NCI-H1694 treated with DMSO at 0.1 percent for 48 hours (cell line): Measurements from ENCODE around the gene CXorf49.
"Not testable (repeated sequence)": the region's sequence is repeated elsewhere in the genome, so short reads cannot be mapped to it uniquely, and the experiment has no call there.

Experiments used
- DNase-seq: peaks from one replicate; lab custom pipeline; 2025; lab: John Stamatoyannopoulos, UW

CXorf49 gene

DNA sequence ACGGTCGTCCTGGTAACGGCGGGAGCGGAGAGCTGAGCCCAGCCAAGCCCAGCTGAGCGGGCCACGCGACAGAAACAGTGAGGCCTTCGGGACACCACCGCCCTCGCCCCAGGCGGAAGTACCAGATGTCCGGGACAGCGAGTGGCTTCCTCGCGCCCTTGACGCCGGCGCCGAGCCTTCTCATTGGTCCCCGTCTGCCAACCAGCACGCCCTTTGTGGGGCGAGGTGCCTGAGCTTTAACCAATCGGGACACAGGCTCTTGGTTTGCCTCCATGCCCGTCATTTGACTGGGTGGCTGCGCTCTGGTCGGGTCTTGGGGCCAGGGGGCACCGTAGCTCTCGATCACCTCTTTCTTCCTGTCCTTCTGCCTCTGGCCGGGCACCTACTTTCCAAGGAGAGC, at the start of gene CXorf49:
Gene CXorf49, minus strand, starts transcription at position 101 of the 400 bp plus-strand sequence. CDS start 134 bp downstream, outside the sequence.
- DNase-seq: not testable (repeated sequence)

DNA sequence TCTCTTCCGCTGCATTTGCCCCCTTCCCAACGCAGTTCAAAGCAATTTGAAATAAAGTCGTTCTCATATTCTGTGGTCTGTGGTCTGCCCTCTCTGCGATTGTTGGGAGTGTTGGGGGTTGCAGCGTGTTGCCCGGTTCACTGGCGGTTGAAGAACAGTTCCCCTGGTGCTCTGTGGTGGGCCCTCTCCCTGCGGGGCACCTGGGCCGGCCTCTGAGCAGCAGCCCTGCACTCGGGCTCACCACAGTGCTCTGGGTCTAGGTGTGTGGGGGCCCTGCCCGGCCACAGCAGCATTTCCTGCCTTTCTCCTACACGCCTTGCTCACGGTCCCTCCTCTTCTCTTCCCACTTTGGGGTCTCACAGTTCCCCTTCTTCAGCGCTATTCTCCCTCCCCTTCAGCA, 49.0 kb upstream of the CXorf49 start:
- not testable (repeated sequence) for DNase-seq

GRCh38 chrX:71765613-71766012, 47.5 kb upstream of the CXorf49 start:
- not testable (repeated sequence) for DNase-seq

DNA sequence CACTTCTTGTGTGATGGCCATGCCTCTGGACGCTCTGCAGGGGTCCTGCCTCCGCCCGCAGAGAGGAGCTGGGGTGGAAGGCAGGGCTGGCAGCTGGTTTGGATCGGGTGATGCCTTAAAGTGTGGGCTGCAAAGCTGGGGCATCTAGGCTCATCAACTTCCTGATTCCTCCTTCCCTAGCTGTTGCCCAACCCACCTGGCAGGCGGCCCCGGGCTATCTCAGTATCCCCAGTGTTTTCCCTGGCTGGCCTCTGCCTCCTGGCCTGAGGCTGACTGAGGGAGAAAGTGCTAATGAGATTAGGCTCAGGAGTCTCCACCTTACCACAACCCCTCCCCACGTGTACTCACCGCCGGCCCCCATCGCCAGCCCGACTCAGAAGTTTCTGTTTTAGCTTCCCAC, 46.7 kb upstream of the CXorf49 start:
- DNase-seq: not testable (repeated sequence)

DNA sequence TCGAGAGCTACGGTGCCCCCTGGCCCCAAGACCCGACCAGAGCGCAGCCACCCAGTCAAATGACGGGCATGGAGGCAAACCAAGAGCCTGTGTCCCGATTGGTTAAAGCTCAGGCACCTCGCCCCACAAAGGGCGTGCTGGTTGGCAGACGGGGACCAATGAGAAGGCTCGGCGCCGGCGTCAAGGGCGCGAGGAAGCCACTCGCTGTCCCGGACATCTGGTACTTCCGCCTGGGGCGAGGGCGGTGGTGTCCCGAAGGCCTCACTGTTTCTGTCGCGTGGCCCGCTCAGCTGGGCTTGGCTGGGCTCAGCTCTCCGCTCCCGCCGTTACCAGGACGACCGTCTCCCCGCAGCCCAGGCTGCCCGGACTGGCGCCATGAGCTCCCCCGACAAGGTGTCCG, 45.0 kb upstream of the CXorf49 start, which contains the start of gene CXorf49B:
Gene CXorf49B, plus strand, starts transcription at position 301 of the 400 bp plus-strand sequence. Its CDS starts 75 bp downstream, at position 376.
- DNase-seq: not testable (repeated sequence)

DNA sequence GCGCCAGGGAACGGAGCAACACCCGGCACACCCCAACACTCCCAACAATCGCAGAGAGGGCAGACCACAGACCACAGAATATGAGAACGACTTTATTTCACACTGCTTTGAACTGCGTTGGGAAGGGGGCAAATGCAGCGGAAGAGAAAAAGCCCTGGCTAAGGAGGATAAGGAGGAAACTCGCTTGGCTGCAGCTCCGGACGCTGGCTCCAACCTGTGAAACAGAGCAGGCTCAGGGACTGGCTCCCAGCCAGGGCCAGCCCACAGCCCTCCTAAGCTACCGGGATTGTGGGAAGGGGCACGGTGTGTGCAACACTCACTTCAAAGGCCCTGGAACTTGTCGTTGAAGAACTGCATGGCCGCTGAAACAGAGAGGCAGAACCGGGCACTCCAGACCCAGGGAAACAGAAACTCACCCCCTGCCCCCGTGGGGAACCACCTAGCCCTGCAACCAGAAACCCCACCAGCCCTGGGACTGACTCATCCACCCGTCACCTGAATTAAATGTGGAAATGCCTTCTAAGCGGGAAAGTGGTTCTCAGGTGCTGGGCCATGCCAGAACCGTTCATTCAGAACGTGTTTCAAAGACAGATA, 42.7 kb upstream of the CXorf49 start:
- DNase-seq: not testable (repeated sequence)

DNA sequence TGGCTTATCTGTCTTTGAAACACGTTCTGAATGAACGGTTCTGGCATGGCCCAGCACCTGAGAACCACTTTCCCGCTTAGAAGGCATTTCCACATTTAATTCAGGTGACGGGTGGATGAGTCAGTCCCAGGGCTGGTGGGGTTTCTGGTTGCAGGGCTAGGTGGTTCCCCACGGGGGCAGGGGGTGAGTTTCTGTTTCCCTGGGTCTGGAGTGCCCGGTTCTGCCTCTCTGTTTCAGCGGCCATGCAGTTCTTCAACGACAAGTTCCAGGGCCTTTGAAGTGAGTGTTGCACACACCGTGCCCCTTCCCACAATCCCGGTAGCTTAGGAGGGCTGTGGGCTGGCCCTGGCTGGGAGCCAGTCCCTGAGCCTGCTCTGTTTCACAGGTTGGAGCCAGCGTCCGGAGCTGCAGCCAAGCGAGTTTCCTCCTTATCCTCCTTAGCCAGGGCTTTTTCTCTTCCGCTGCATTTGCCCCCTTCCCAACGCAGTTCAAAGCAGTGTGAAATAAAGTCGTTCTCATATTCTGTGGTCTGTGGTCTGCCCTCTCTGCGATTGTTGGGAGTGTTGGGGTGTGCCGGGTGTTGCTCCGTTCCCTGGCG, 2.3 kb upstream of the CXorf49 start:
- not testable (repeated sequence) for DNase-seq

DNA sequence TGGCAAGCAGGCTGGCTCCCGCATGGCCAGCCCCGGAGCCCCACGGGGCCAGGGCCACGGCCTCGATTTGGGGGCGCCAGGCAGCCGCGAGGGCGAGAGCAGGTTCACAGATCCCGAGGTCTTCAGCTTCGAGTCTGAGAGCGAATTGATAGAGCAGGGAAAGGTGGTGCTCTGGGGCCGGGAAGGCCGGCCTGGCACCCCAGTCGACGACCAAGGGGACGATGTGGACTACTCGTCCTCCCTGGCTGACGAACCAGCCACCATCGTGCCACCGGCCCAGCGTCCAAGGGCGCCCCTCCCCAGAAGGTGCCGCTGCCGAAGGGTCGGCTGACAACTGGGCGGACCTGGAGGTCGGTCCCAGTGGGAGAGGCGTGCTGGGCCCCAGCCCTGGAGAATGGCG, 1.1 kb upstream of the CXorf49 start:
- DNase-seq: not testable (repeated sequence)

- not testable (repeated sequence) for DNase-seq
Observed at GRCh38 chrX:71716323-71716722, 1.8 kb downstream of the CXorf49 start.

- DNase-seq: not testable (repeated sequence)
Observed at GRCh38 chrX:71715551-71715950, 2.5 kb downstream of the CXorf49 start.

DNA sequence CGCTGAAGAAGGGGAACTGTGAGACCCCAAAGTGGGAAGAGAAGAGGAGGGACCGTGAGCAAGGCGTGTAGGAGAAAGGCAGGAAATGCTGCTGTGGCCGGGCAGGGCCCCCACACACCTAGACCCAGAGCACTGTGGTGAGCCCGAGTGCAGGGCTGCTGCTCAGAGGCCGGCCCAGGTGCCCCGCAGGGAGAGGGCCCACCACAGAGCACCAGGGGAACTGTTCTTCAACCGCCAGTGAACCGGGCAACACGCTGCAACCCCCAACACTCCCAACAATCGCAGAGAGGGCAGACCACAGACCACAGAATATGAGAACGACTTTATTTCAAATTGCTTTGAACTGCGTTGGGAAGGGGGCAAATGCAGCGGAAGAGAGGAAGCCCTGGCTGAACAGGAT, 4.0 kb downstream of the CXorf49 start:
- not testable (repeated sequence) for DNase-seq

DNA sequence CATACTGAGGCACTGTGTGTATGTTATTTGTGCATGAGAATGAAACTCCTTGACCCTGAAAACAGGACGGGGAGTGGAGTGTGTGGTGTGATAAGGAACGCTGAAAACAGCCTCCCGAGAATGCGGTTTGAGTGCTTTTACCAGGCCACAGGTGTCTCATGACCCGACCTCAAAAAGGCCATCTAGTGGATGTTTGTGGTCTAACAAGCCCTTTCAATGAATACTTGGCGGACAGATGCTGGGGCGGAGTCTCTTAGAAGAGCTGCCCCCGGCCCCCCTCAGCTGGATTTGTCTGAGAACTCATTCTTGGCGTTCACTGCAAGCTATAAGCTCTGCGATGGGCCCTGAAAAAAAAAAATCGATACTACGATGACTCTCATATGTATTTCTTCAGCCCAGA, 15.2 kb downstream of the CXorf49 start:
- not testable (repeated sequence) for DNase-seq

DNA sequence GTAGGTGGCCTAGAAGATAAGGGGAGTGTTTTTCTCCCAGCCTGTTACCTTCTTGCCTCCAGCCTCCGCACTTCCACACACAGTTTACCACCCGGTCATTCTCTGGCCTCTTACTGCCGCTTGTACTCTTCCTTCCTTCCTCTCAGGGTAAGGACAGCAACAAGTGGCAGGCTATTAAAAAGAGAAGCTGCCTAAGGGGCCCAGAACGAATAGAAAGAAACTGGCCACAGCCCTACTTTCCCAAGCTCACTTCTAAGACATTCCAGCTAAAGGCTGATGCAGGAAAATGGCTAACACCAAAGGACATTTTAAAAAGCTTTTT, 19.1 kb downstream of the CXorf49 start:
- not testable (repeated sequence) for DNase-seq

DNA sequence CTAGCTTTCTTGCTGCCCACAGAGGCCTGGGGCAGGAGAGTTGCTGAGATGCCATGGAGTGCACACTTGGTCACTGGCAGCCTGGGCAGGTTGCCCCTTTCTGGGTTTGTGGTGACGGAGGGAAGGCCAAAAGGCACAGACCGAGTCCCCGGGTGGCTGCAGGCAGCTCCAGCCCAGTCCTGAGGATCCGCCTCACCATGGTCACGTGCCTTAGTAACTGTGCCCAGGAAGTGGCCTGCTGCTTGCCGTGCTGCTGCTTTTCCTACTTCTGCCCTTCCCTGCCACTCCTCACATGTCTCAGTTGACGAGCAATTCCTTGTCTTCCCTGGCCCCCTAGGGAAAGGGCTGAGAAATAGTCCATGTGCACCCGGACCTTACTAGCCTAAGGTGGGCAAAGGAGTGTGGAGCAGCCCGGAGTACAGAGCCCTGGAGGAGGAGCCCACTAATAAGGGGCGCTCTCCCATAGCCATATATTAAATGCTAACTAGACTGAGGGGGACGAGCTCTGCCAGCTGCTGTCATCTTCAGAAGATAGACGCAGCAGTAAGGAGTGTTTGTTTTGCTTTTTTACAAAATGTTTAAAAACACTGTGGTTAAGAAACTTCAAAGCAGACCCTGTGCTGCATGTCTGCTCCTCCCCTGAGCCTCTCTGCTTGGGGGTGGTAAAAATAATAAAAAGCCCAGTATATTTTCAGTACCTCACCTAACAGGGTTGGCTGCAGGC, 19.6 kb downstream of the CXorf49 start:
- DNase-seq: not testable (repeated sequence)

- DNase-seq: not testable (repeated sequence)
Observed at GRCh38 chrX:71697466-71698298, 20.4 kb downstream of the CXorf49 start.

GRCh38 chrX:71696641-71697465, 21.2 kb downstream of the CXorf49 start:
- DNase-seq: not testable (repeated sequence)

GRCh38 chrX:71679575-71680207, 38.4 kb downstream of the CXorf49 start:
- DNase-seq: no peak

DNA sequence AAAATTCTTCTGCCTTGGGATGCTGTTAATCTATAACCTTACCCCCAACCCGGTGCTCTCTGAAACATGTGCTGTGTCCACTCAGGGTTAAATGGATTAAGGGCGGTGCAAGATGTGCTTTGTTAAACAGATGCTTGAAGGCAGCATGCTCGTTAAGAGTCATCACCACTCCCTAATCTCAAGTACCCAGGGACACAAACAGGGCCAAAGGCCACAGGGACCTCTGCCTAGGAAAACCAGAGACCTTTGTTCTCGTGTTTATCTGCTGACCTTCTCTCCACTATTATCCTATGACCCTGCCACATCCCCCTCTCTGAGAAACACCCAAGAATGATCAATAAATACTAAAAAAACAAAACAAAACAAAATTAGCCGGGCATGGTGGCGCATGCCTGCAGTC, 40.9 kb downstream of the CXorf49 start:
- DNase-seq: not testable (repeated sequence)

GRCh38 chrX:71676068-71676795, 41.9 kb downstream of the CXorf49 start:
- DNase-seq: not testable (repeated sequence)

GRCh38 chrX:71675636-71676035, 42.4 kb downstream of the CXorf49 start:
- DNase-seq: not testable (repeated sequence)
